DOHH2 (cell line): ENCODE data around the gene ITGB8.

Source experiments
- H3F3A ChIP-seq: fragments of 200-600 bp; sonication (generic), shearing (Covaris generic); 2 replicates; pipeline ENCODE4 v1.6.0; 2016; ENCODE audit warnings: antibody characterized with exemption, mild to moderate bottlenecking; ENCODE audit not compliant: control insufficient read depth, insufficient read depth
- H3K27ac ChIP-seq: fragments of 200-600 bp; sonication (generic); 2 replicates; pipeline ENCODE4 v1.5.1; 2014; ENCODE audit warnings: low read depth, mild to moderate bottlenecking, low read length, moderate library complexity
- H3K27me3 ChIP-seq: fragments of 200-600 bp; sonication (generic); 2 replicates; pipeline ENCODE4 v1.6.1; 2014; ENCODE audit warnings: mild to moderate bottlenecking, low read length, mixed read lengths; ENCODE audit not compliant: control insufficient read depth
- H3K36me3 ChIP-seq: fragments of 200-600 bp; sonication (generic); 2 replicates; pipeline ENCODE4 v1.6.1; 2014; ENCODE audit warnings: mild to moderate bottlenecking, low read length, moderate library complexity, mixed read lengths; ENCODE audit not compliant: control insufficient read depth
- H3K4me1 ChIP-seq: fragments of 200-600 bp; sonication (generic); 2 replicates; pipeline ENCODE4 v1.6.1; 2014; ENCODE audit warnings: mild to moderate bottlenecking, low read length, mixed read lengths; ENCODE audit not compliant: control insufficient read depth
- H3K4me2 ChIP-seq: fragments of 200-600 bp; sonication (generic); 2 replicates; pipeline ENCODE4 v1.6.0; 2014; ENCODE audit warnings: mild to moderate bottlenecking, low read length, moderate library complexity
- H3K4me3 ChIP-seq: fragments of 200-600 bp; sonication (generic); 2 replicates; pipeline ENCODE4 v1.5.1; 2014; ENCODE audit warnings: mild to moderate bottlenecking, low read length, mixed read lengths
- H3K79me2 ChIP-seq: fragments of 200-600 bp; sonication (generic); 2 replicates; pipeline ENCODE4 v1.6.1; 2014; ENCODE audit warnings: mild to moderate bottlenecking, low read length, mixed read lengths; ENCODE audit not compliant: control insufficient read depth
- H3K9me2 ChIP-seq: fragments of 200-600 bp; sonication (generic); replicated peaks from 2 replicates; pipeline ENCODE4 v1.6.1; 2014; ENCODE audit warnings: mild to moderate bottlenecking, low read length, mixed read lengths; ENCODE audit not compliant: control insufficient read depth
- H3K9me3 ChIP-seq: fragments of 200-600 bp; sonication (generic); 2 replicates; pipeline ENCODE4 v1.6.1; 2014; ENCODE audit warnings: antibody characterized with exemption, low read length, mixed read lengths; ENCODE audit not compliant: control insufficient read depth, insufficient read depth
- H4K20me1 ChIP-seq: fragments of 200-600 bp; sonication (generic); 2 replicates; pipeline ENCODE4 v1.6.0; 2014; ENCODE audit warnings: low read depth, mild to moderate bottlenecking, antibody characterized with exemption, low read length, moderate library complexity; ENCODE audit not compliant: control insufficient read depth, insufficient read depth
- EZH2phosphoT487 ChIP-seq: fragments of 200-600 bp; sonication (generic); IDR thresholded peaks from 2 replicates; pipeline ENCODE4 v1.6.1; 2017; ENCODE audit warnings: borderline replicate concordance, mild to moderate bottlenecking, antibody characterized with exemption, low read length, moderate library complexity, mixed read lengths
- TF ChIP-seq, protein P1 (sequence below): fragments of 200-600 bp; sonication (generic); IDR thresholded peaks from one replicate; pipeline ENCODE4 v1.5.1; 2014; ENCODE audit warnings: antibody characterized with exemption, mild to moderate bottlenecking, low read depth, low read length; ENCODE audit not compliant: poor library complexity, severe bottlenecking

Gene ITGB8

DNA sequence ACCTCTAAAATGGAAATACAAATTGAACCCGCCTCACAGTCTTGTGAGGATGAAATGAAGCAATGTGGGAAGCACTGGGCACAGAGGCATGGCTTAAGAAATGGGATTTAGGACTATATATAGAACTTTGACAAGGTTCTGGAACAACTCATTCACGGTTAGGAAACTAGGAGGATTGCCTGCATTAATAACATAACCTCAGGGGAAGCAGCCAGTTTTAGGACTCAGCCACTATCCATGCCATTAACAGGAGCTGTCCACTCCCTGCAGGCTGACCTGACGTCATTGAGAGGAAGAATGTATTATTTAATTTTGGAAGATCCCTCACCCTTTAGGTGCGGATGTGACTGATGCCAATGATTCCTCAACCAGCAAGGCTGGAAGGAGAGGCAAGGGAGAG lies 34.8 kb downstream of the ITGB8 start:
- Histone ChIP-seq H3K27ac (no peak overlapping the region), H3K79me2 (no peaks in the 10 kb centered on the region), H3K4me2 (no peak overlapping the region), H3K4me3 (no peak overlapping the region), H3K27me3 (0 out of 2 replicates have a peak, but pooled peaks cover 2% of the 10 kb centered on the region), H3K9me2 (no peaks in the 10 kb centered on the region), H3F3A (no peaks in the 10 kb centered on the region), H3K36me3 (no peaks in the 10 kb centered on the region), H3K4me1 (no peaks in the 10 kb centered on the region), H3K9me3 (no peaks in the 10 kb centered on the region), H4K20me1 (no peaks in the 10 kb centered on the region)
- TF ChIP-seq EZH2phosphoT487 = no peak
- TF ChIP-seq, protein P1, sequence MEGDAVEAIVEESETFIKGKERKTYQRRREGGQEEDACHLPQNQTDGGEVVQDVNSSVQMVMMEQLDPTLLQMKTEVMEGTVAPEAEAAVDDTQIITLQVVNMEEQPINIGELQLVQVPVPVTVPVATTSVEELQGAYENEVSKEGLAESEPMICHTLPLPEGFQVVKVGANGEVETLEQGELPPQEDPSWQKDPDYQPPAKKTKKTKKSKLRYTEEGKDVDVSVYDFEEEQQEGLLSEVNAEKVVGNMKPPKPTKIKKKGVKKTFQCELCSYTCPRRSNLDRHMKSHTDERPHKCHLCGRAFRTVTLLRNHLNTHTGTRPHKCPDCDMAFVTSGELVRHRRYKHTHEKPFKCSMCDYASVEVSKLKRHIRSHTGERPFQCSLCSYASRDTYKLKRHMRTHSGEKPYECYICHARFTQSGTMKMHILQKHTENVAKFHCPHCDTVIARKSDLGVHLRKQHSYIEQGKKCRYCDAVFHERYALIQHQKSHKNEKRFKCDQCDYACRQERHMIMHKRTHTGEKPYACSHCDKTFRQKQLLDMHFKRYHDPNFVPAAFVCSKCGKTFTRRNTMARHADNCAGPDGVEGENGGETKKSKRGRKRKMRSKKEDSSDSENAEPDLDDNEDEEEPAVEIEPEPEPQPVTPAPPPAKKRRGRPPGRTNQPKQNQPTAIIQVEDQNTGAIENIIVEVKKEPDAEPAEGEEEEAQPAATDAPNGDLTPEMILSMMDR = no peak

DNA sequence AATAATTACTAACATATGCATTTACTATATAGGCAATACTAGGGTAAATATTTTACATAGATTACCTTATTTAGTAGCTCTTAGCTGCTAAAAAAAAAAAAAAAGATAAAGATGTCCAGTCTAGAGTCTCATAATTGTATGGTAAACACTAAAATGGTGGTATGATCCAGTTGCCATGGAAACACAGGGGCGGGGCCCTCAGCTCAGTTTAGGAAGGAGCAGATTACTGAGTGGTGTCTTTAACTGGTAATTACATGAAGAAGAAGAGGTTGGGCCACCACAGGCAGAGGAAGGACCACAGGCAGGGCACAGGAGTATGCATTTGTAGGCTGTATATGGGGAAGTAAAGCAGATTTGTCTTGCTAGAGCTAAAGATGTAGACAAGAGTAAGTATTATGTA lies 43.7 kb downstream of the ITGB8 start:
- no peak overlapping the region for H3K27ac ChIP-seq
- no peaks in the 10 kb centered on the region for H3K79me2 ChIP-seq
- no peaks in the 10 kb centered on the region for H4K20me1 ChIP-seq
- no peaks in the 10 kb centered on the region for H3F3A ChIP-seq
- H3K4me2 ChIP-seq = no peak overlapping the region
- no peaks in the 10 kb centered on the region for H3K4me1 ChIP-seq
- no peaks in the 10 kb centered on the region for H3K9me2 ChIP-seq
- TF ChIP-seq, protein P1 = no peak
- TF ChIP-seq EZH2phosphoT487 = no peak
- no peaks in the 10 kb centered on the region for H3K27me3 ChIP-seq
- no peaks in the 10 kb centered on the region for H3K9me3 ChIP-seq
- no peaks in the 10 kb centered on the region for H3K36me3 ChIP-seq
- no peak overlapping the region for H3K4me3 ChIP-seq

DNA sequence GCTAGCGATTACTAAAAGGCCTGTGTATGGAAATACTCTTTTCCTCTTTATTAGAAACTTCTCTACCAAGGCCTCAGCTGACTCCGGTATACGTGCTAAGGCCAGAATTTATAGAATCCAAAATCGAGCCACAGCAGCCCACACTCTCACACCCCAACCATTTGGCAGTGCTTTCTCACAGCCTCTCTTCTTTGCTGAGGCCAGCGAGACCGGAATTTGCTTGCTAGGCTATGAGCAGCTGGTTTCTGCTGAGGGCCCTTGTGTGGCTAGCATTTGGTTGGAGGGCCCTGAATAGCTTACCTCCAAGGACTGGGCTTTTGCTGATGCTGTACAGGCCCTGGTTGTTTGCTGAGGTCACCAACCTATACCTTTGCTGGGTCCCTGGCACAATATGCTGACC lies 46.1 kb downstream of the ITGB8 start:
- Histone ChIP-seq H3K9me3 (no peaks in the 10 kb centered on the region), H3K4me3 (no peak overlapping the region), H3K4me2 (no peak overlapping the region), H3K36me3 (no peaks in the 10 kb centered on the region), H3K27me3 (no peaks in the 10 kb centered on the region), H3K9me2 (no peaks in the 10 kb centered on the region), H4K20me1 (no peaks in the 10 kb centered on the region), H3K79me2 (no peaks in the 10 kb centered on the region), H3F3A (no peaks in the 10 kb centered on the region), H3K27ac (no peak overlapping the region), H3K4me1 (no peaks in the 10 kb centered on the region)
- TF ChIP-seq EZH2phosphoT487 = no peak
- TF ChIP-seq, protein P1 = no peak
